ENCODE results near the gene BEND4. TPM values are rescaled to one million over a fixed set of nuclear protein-coding genes. Genes with fewer than 3 reads are reported as not detected.
A peak's percentile ranks its signal among the peaks of the same experiment; 100 is the strongest.

Gene BEND4
- total RNA-seq, 2 donors from 2014 or later: 11.6 to 13.4 TPM

DNA sequence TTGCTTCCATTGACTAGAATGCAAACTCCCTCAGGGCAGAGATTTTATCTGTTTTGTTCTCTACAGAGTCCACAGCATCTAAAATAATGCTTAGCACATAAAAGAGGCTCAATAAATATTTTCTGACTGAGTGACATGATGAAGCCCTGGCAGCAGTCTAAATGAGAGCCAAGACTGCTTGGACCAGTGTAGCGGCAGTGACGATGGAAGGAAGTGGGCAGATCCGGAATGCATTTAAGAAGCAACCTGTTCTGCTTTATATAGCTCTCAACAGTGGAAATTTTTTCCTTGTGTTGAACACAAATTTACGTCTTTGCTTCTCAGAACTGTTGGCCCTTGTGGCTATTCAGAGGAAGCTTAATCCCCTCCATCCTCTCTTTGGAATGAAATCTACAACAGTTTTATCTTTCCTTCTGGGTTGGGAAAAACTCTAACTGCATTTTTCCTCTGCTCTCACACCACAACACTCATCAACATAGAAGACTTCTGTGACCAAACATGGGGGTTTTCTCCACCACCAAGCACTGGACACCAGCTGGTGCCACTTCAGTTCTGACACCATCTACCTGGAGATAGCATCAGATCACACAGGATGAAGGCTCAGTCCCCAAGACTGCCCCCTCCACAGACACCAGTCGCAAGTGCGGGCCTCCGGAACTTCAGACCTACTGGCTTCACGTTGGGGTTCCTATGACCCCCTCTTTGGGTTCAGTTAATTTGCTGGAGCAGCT, 7.0 kb upstream of the BEND4 start:
- Histone ChIP-seq H3K27ac (ENCODE audit: low read depth, low read length) (no peak overlapping the region), H3K4me3 (ENCODE audit: low read length) (no peak overlapping the region), H3K27me3 (ENCODE audit: control insufficient read depth, insufficient read depth, low read length, poor library complexity, severe bottlenecking) (peaks cover 2% of the 10 kb centered on the region), H3K9me3 (ENCODE audit: control insufficient read depth, low read length) (no peaks in the 10 kb centered on the region), H3K9ac (ENCODE audit: extremely low read depth, low read length, poor library complexity, severe bottlenecking) (no peak overlapping the region), H3K36me3 (ENCODE audit: control insufficient read depth, insufficient read depth, low read length) (no peaks in the 10 kb centered on the region), H3K4me1 (ENCODE audit: control insufficient read depth, insufficient read depth, low read length) (peaks cover 2% of the 10 kb centered on the region)
- no peak for TF ChIP-seq CTCF (conservative IDR thresholded peaks at IDR 0.05)
- no peaks in the 10 kb centered on the region for H3K9me3 Mint-ChIP-seq
- H3K36me3 Mint-ChIP-seq (ENCODE audit: low read depth): no peaks in the 10 kb centered on the region
- peaks cover 2% of the 10 kb centered on the region for H3K27me3 Mint-ChIP-seq (ENCODE audit: insufficient read depth)
- H3K4me3 Mint-ChIP-seq: no peak overlapping the region
- H3K4me1 Mint-ChIP-seq: peaks cover 13% of the 10 kb centered on the region
- DNase-seq: no peak
- WGBS, 2 experiments (ENCODE audit: insufficient coverage in 1 of 2, insufficient read length in 1 of 2): 95 to 96% methylated on average over 5 to 8 of the region's 8 CpGs
- no peak overlapping the region for H3K27ac Mint-ChIP-seq

DNA sequence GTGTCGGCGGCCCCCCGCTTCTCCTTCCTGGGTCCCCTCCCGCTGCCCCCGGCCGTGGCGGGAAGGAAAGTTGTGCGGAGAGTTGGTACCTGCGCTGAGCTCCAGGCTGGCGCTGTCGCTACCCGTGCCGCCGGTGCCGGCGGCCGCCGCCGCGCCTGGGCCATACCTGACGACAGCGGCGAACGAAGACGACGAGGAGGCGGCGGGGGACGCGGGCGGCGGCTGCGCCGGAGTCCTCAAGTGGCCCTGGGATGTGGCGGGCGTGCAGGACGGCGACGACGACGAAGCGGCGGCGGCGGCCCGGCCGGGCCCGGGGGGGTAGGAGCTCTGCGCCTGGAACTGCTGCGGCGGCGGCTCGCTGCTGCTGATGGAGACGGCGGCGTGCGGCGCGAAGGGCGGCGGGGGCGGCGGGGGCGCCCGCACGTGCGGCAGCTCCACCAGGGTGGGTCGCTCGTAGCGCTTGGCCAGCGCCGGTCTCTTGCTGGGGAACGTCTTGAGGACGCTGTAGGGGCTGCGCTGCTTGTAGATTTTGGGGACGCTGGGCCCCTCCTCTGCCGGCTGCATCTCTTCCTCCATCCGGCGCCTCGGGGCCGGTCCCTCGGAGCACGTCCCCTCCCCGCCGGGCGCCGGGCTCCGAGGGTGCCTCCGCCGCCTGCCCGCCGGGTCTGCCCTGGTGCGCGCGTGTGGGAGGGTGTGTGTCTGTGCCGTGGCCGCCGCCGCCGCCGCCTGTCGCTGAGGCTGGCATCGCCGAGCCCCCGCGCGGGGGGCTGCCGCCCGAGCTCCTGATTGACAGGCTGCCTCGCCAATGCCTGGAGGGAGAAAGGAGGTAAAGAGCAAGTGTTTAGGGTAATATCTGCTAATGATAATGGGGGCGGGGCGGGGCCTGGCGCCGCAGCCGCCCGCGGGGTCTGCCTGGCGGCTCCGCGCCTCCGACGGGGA, 618 bp downstream of the BEND4 start:
- TF ChIP-seq CTCF (conservative IDR thresholded peaks at IDR 0.05): no peak
- H3K36me3 Mint-ChIP-seq (ENCODE audit: low read depth): no peaks in the 10 kb centered on the region
- Histone ChIP-seq H3K36me3 (ENCODE audit: control insufficient read depth, insufficient read depth, low read length) (no peaks in the 10 kb centered on the region), H3K4me1 (ENCODE audit: control insufficient read depth, insufficient read depth, low read length) (no peaks in the 10 kb centered on the region), H3K4me3 (ENCODE audit: low read length) (peak overlapping the region; percentile 79), H3K27ac (ENCODE audit: low read depth, low read length) (no peak overlapping the region), H3K27me3 (ENCODE audit: control insufficient read depth, insufficient read depth, low read length, poor library complexity, severe bottlenecking) (peaks cover 53% of the 10 kb centered on the region), H3K9me3 (ENCODE audit: control insufficient read depth, low read length) (no peaks in the 10 kb centered on the region), H3K9ac (ENCODE audit: extremely low read depth, low read length, poor library complexity, severe bottlenecking) (peak overlapping the region; percentile 42)
- H3K9me3 Mint-ChIP-seq: no peaks in the 10 kb centered on the region
- peaks cover 43% of the 10 kb centered on the region for H3K27me3 Mint-ChIP-seq (ENCODE audit: insufficient read depth)
- peaks cover 2% of the 10 kb centered on the region for H3K4me1 Mint-ChIP-seq
- peak overlapping the region; percentile 79 for H3K4me3 Mint-ChIP-seq
- DNase-seq: peak; percentile 96
- no peak overlapping the region for H3K27ac Mint-ChIP-seq
- WGBS, 2 experiments (ENCODE audit: insufficient coverage in 1 of 2, insufficient read length in 1 of 2): 0% methylated on average over 42 to 122 of the region's 122 CpGs

- Histone ChIP-seq H3K4me1 (ENCODE audit: control insufficient read depth, insufficient read depth, low read length) (no peaks in the 10 kb centered on the region), H3K4me3 (ENCODE audit: low read length) (peak overlapping the region; percentile 79), H3K27me3 (ENCODE audit: control insufficient read depth, insufficient read depth, low read length, poor library complexity, severe bottlenecking) (peaks cover 53% of the 10 kb centered on the region), H3K9ac (ENCODE audit: extremely low read depth, low read length, poor library complexity, severe bottlenecking) (no peak overlapping the region), H3K36me3 (ENCODE audit: control insufficient read depth, insufficient read depth, low read length) (no peaks in the 10 kb centered on the region), H3K27ac (ENCODE audit: low read depth, low read length) (no peak overlapping the region), H3K9me3 (ENCODE audit: control insufficient read depth, low read length) (no peaks in the 10 kb centered on the region)
- no peak for TF ChIP-seq CTCF (conservative IDR thresholded peaks at IDR 0.05)
- Mint-ChIP-seq H3K27me3 (ENCODE audit: insufficient read depth) (peaks cover 43% of the 10 kb centered on the region), H3K27ac (no peak overlapping the region), H3K4me3 (peak overlapping the region; percentile 79), H3K9me3 (no peaks in the 10 kb centered on the region), H3K4me1 (peaks cover 2% of the 10 kb centered on the region), H3K36me3 (ENCODE audit: low read depth) (no peaks in the 10 kb centered on the region)
- peak; percentile 47 for DNase-seq
- WGBS, 2 experiments (ENCODE audit: insufficient coverage in 1 of 2, insufficient read length in 1 of 2): 7 to 22% methylated on average over 26 to 89 of the region's 89 CpGs
Observed at GRCh38 chr4:42150653-42151567, 1.5 kb downstream of the BEND4 start.

All from endodermal cell (in vitro differentiated cells).